Neuron (in vitro differentiated cells): ENCODE results near the gene TGFBR3L.

Source experiments
- H2AFZ ChIP-seq: one replicate; pipeline ENCODE4 v1.6.1; 2013; ENCODE audit warnings: low read depth, mild to moderate bottlenecking, inconsistent platforms, low read length, moderate library complexity
- H3K27me3 ChIP-seq: one replicate; pipeline ENCODE4 v1.6.1; 2013; ENCODE audit warnings: low read length; ENCODE audit not compliant: insufficient read depth
- H3K36me3 ChIP-seq: one replicate; pipeline ENCODE4 v1.6.1; 2013; ENCODE audit warnings: low read length; ENCODE audit not compliant: insufficient read depth
- H3K4me1 ChIP-seq: one replicate; pipeline ENCODE4 v1.6.1; 2013; ENCODE audit warnings: low read length; ENCODE audit not compliant: insufficient read depth
- H3K4me3 ChIP-seq: 2 replicates; pipeline ENCODE4 v1.5.1; 2013; ENCODE audit warnings: mild to moderate bottlenecking, low read length, moderate library complexity
- H3K9me3 ChIP-seq: one replicate; pipeline ENCODE4 v1.6.1; 2013; ENCODE audit warnings: low read length

TGFBR3L gene

DNA sequence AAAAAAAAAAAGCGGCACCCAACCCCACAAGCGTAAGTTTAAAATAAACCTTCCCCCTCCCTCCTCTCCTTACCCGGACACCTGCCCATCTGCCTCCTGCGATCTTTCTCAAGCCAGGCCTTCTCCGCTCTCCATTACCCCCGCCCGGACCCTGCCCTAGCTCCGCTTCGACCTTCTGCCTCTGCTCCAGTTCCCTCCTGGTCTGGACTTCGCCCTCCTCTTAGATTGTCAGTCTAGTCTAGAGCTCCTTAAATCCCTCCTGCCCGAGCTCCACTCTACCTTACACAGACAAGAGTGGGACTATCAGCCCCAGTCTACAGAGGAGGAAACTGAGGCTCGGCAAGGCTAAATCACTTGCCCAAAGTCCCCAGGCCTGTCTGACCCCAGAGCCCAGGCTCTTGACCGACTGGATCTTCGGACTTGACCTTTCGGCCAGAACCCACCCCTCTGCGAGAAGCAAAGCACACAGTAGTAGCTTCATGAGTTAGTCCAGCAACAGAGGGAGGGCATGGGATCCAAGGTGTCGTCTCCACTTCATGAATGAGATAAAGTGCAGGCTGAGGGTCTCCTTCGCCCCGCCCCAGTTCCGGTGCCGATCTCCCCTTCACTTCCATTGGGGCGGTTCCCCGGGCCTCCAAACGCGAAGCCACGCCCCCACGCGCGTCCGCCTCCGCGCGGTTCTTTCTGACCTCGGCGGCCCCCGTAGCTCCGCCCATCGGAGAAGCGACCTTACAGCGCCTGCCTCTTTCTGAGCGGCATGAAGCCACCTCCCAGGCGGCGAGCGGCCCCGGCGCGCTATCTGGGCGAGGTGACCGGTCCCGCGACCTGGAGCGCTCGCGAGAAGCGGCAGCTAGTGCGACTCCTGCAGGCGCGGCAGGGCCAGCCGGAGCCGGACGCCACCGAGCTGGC, 5.2 kb downstream of the TGFBR3L start, which contains the start of gene SNAPC2:
Gene SNAPC2, plus strand, starts transcription at position 729 of the 909 bp plus-strand sequence. Its CDS starts 29 bp downstream, at position 758.
- Histone ChIP-seq H3K36me3 (peaks cover 26% of the 10 kb centered on the region), H3K27me3 (peaks cover 21% of the 10 kb centered on the region)

GRCh38 chr19:7920519-7921301, 6.1 kb downstream of the TGFBR3L start:
- H3K9me3 ChIP-seq: no peaks in the 10 kb centered on the region

More for the DNA sequence above, 5.2 kb downstream of the TGFBR3L start, which contains the start of gene SNAPC2:
- H3K9me3 ChIP-seq: no peaks in the 10 kb centered on the region
- no peak within 1 kb of the TSS for H2AFZ ChIP-seq
- peaks cover 41% of the 10 kb centered on the region for H3K4me1 ChIP-seq
- peak within 1 kb of the TSS; percentile 80 for H3K4me3 ChIP-seq

GRCh38 chr19:7921302-7921966, 6.8 kb downstream of the TGFBR3L start:
- H3K9me3 ChIP-seq: no peaks in the 10 kb centered on the region
- H3K27me3 ChIP-seq: peaks cover 8% of the 10 kb centered on the region
- peaks cover 38% of the 10 kb centered on the region for H3K4me1 ChIP-seq
- H3K4me3 ChIP-seq: peak overlapping the region; percentile 50
- H2AFZ ChIP-seq: no peak overlapping the region
- peaks cover 26% of the 10 kb centered on the region for H3K36me3 ChIP-seq

More at GRCh38 chr19:7920519-7921301, 6.1 kb downstream of the TGFBR3L start:
- Histone ChIP-seq H3K4me3 (peak overlapping the region; percentile 80), H2AFZ (no peak overlapping the region), H3K27me3 (peaks cover 14% of the 10 kb centered on the region), H3K4me1 (peaks cover 39% of the 10 kb centered on the region), H3K36me3 (peaks cover 26% of the 10 kb centered on the region)

GRCh38 chr19:7921967-7922835, 7.6 kb downstream of the TGFBR3L start:
- H3K36me3 ChIP-seq: peaks cover 26% of the 10 kb centered on the region
- H3K27me3 ChIP-seq: peaks cover 3% of the 10 kb centered on the region
- no peak overlapping the region for H3K4me3 ChIP-seq
- H3K9me3 ChIP-seq: no peaks in the 10 kb centered on the region
- peaks cover 39% of the 10 kb centered on the region for H3K4me1 ChIP-seq
- H2AFZ ChIP-seq: no peak overlapping the region

GRCh38 chr19:7922836-7923195, 8.2 kb downstream of the TGFBR3L start:
- Histone ChIP-seq H2AFZ (no peak overlapping the region), H3K4me3 (no peak overlapping the region), H3K27me3 (no peaks in the 10 kb centered on the region), H3K9me3 (no peaks in the 10 kb centered on the region), H3K4me1 (peaks cover 34% of the 10 kb centered on the region), H3K36me3 (peaks cover 26% of the 10 kb centered on the region)

GRCh38 chr19:7923295-7924191, 8.9 kb downstream of the TGFBR3L start:
- Histone ChIP-seq H3K27me3 (no peaks in the 10 kb centered on the region), H2AFZ (no peak overlapping the region), H3K36me3 (peaks cover 26% of the 10 kb centered on the region), H3K9me3 (no peaks in the 10 kb centered on the region), H3K4me3 (no peak overlapping the region), H3K4me1 (peaks cover 32% of the 10 kb centered on the region)

DNA sequence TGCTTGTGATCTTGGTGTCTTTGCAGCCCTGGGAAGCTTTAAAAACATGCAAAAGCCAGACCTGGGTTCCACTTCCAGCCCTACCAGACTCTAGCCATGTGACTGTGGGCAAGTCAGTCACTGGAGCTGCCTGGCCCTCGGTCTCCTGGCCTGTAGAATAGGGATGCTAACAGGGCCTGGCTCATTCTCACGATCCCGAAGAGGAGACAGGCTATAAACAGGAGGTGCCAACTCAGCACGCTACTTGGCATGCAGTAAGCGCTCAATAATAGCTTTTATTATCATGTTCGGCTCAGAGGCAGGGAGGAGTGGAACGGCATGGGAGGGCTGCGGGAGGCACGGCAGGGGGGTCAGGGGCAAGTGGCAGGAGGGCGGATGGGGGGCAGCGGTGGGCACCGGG, 9.6 kb downstream of the TGFBR3L start:
- Histone ChIP-seq H2AFZ (no peak overlapping the region), H3K4me1 (peaks cover 36% of the 10 kb centered on the region), H3K4me3 (no peak overlapping the region), H3K9me3 (no peaks in the 10 kb centered on the region), H3K27me3 (no peaks in the 10 kb centered on the region), H3K36me3 (peaks cover 28% of the 10 kb centered on the region)

GRCh38 chr19:7924651-7925170, 10.1 kb downstream of the TGFBR3L start:
- peaks cover 38% of the 10 kb centered on the region for H3K4me1 ChIP-seq
- peaks cover 28% of the 10 kb centered on the region for H3K36me3 ChIP-seq
- H2AFZ ChIP-seq: no peak overlapping the region
- peak overlapping the region; percentile 59 for H3K4me3 ChIP-seq
- H3K27me3 ChIP-seq: no peaks in the 10 kb centered on the region
- H3K9me3 ChIP-seq: no peaks in the 10 kb centered on the region

DNA sequence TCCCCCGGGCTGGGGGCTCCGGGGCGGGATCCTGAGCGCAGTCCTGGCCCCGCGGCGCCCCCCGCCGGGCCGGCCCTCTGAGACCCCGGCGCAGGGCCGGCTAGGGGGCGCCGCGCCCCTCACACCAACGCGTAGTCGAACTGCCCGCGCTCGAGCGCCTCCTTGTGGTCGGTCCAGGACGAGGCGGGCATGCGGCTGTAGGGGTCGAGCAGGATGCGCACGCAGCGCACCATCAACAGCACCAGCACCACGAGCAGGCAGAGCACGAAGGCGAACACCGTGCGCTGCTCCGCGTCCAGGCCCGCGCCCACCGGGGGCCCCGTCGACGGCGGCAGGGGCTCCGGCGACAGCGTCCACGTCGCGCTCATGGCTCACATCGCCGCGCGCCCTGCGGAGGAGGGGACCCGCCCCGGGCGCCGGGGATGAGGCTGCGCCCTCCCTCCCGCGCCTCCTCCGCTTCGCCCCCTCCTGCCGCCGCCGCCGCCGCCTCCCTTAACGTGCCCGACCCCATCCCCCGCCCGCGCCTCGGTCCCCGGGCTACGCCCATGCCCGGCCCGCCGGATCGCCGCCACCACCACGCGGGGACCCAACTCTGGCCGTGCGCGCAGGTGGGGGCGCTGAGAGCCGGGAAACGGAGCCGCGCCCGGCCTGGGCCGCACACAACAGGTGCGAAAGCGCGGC, 10.7 kb downstream of the TGFBR3L start:
- Histone ChIP-seq H2AFZ (no peak overlapping the region), H3K9me3 (no peaks in the 10 kb centered on the region), H3K36me3 (peaks cover 32% of the 10 kb centered on the region), H3K4me3 (peak overlapping the region; percentile 59), H3K27me3 (no peaks in the 10 kb centered on the region), H3K4me1 (peaks cover 36% of the 10 kb centered on the region)

- peak within 1 kb of the TSS; percentile 59 for H3K4me3 ChIP-seq
- peaks cover 33% of the 10 kb centered on the region for H3K4me1 ChIP-seq
- H3K36me3 ChIP-seq: peaks cover 40% of the 10 kb centered on the region
- H3K27me3 ChIP-seq: no peaks in the 10 kb centered on the region
- no peak within 1 kb of the TSS for H2AFZ ChIP-seq
- no peaks in the 10 kb centered on the region for H3K9me3 ChIP-seq
Observed at GRCh38 chr19:7926021-7926726, 11.5 kb downstream of the TGFBR3L start, which contains the start of gene CTXN1. Gene CTXN1, minus strand, starts transcription at chr19:7926135. Its CDS starts 597 bp downstream, at chr19:7925538.
